IMR-90 (cell line): Measurements from ENCODE around the gene HOXA3. TPM values are rescaled to one million over a fixed set of nuclear protein-coding genes. Genes with fewer than 3 reads are reported as not detected.
A peak's percentile ranks its signal among the peaks of the same experiment; 100 is the strongest.

Experiments used
- ATAC-seq: fragments of 200-7000 bp; cut with Tn5 transposase; 2 replicates; pipeline ENCODE4 v1.9.1; 2020; ENCODE audit warnings: low read depth, mild to moderate bottlenecking, moderate library complexity
- BruUV-seq: library from RNA; stranded (reverse); fragments of 400-500 nt; replicated peaks from 2 replicates; lab custom pipeline; 2021; lab: Mats Ljungman, UMichigan
- CTCF ChIA-PET: fragments of 300-600 bp; formaldehyde crosslinking; extraction: SDS; loops from one replicate; lab custom pipeline; 2021; ENCODE audit warnings: antibody characterized with exemption; lab: Yijun Ruan, JAX
- POLR2A ChIA-PET: fragments of 300-600 bp; sonication (Branson Sonifier 250); formaldehyde crosslinking; loops from one replicate; lab custom pipeline; 2022; ENCODE audit warnings: antibody characterized with exemption; ENCODE audit not compliant: unreplicated experiment; lab: Charles Lee
- DNase-seq: peaks from one replicate; pipeline ENCODE4 v3.0.0; 2013
- H2AFZ ChIP-seq: replicated peaks from 2 replicates; pipeline ENCODE3; 2013; ENCODE audit warnings: low read length, mild to moderate bottlenecking; ENCODE audit not compliant: poor library complexity
- H2AK5ac ChIP-seq: 2 replicates; pipeline ENCODE4 v1.6.1; 2013; ENCODE audit warnings: low read depth, low read length, inconsistent platforms
- H2AK9ac ChIP-seq: replicated peaks from 2 replicates; pipeline ENCODE3; 2013; ENCODE audit warnings: mild to moderate bottlenecking, low read depth, low read length, moderate library complexity; ENCODE audit not compliant: poor library complexity
- H2BK120ac ChIP-seq: 2 replicates; pipeline ENCODE4 v1.6.1; 2013; ENCODE audit warnings: low read depth, low read length, inconsistent platforms
- H2BK15ac ChIP-seq: 3 replicates; pipeline ENCODE4 v1.6.1; 2013; ENCODE audit warnings: low read depth, low read length, inconsistent platforms
- H2BK20ac ChIP-seq: 2 replicates; pipeline ENCODE4 v1.6.1; 2013; ENCODE audit warnings: low read depth, mild to moderate bottlenecking, inconsistent platforms, low read length, moderate library complexity
- H2BK5ac ChIP-seq: 2 replicates; pipeline ENCODE4 v1.6.1; 2013; ENCODE audit warnings: mild to moderate bottlenecking, low read depth, low read length, inconsistent platforms; ENCODE audit not compliant: poor library complexity, severe bottlenecking
- H3K14ac ChIP-seq: replicated peaks from 2 replicates; pipeline ENCODE4 v1.6.1; 2013; ENCODE audit warnings: low read depth, low read length, inconsistent platforms
- H3K18ac ChIP-seq: 2 replicates; pipeline ENCODE4 v1.6.1; 2013; ENCODE audit warnings: low read depth, low read length, control low read depth
- H3K23ac ChIP-seq: 2 replicates; pipeline ENCODE4 v1.6.1; 2013; ENCODE audit warnings: low read depth, low read length, inconsistent platforms
- H3K27ac ChIP-seq: 2 replicates; pipeline ENCODE4 v1.5.1; 2013; ENCODE audit warnings: mild to moderate bottlenecking, control low read depth, low read length; ENCODE audit not compliant: insufficient read depth
- H3K27me3 ChIP-seq: 2 replicates; pipeline ENCODE4 v1.6.1; 2013; ENCODE audit warnings: low read length; ENCODE audit not compliant: control insufficient read depth, insufficient read depth
- H3K36me3 ChIP-seq: 2 replicates; pipeline ENCODE4 v1.6.1; 2013; ENCODE audit warnings: low read length, mixed read lengths; ENCODE audit not compliant: control insufficient read depth, insufficient read depth
- H3K4ac ChIP-seq: 2 replicates; pipeline ENCODE4 v1.6.1; 2013; ENCODE audit warnings: low read depth, low read length, inconsistent platforms
- H3K4me1 ChIP-seq: 2 replicates; pipeline ENCODE4 v1.6.1; 2013; ENCODE audit warnings: low read length, mixed read lengths; ENCODE audit not compliant: control insufficient read depth, insufficient read depth
- H3K4me2 ChIP-seq: 2 replicates; pipeline ENCODE4 v1.6.1; 2013; ENCODE audit warnings: low read depth, mild to moderate bottlenecking, control low read depth, low read length, moderate library complexity
- H3K4me3 ChIP-seq: 2 replicates; pipeline ENCODE4 v1.5.1; 2013; ENCODE audit warnings: low read depth, mild to moderate bottlenecking, control low read depth, low read length, moderate library complexity; ENCODE audit not compliant: insufficient read depth
- H3K56ac ChIP-seq: 2 replicates; pipeline ENCODE4 v1.6.1; 2013; ENCODE audit warnings: low read length, inconsistent platforms; ENCODE audit not compliant: insufficient read depth; ENCODE audit errors: extremely low read depth
- H3K79me1 ChIP-seq, 2 experiments: 2 replicates each; pipeline ENCODE4 v1.6.1; 2013; ENCODE audit warnings: low read length in 2 of 2, inconsistent platforms in 1 of 2, low read depth in 1 of 2
- H3K9ac ChIP-seq: 2 replicates; pipeline ENCODE4 v1.6.1; 2013; ENCODE audit warnings: low read depth, low read length, control low read depth
- H3K9me1 ChIP-seq: 2 replicates; pipeline ENCODE4 v1.6.1; 2013; ENCODE audit warnings: low read length, inconsistent platforms; ENCODE audit not compliant: insufficient read depth
- H3K9me3 ChIP-seq: 2 replicates; pipeline ENCODE4 v1.6.1; 2013; ENCODE audit warnings: low read length; ENCODE audit not compliant: control insufficient read depth, insufficient read depth
- H4K20me1 ChIP-seq: 2 replicates; pipeline ENCODE4 v1.6.1; 2013; ENCODE audit warnings: low read length, inconsistent platforms; ENCODE audit not compliant: insufficient read depth
- H4K5ac ChIP-seq: 2 replicates; pipeline ENCODE4 v1.6.1; 2013; ENCODE audit warnings: mild to moderate bottlenecking, low read depth, low read length, control low read depth
- H4K8ac ChIP-seq, 2 experiments: 2 replicates each; pipeline ENCODE4 v1.6.1; 2013; ENCODE audit warnings: low read depth in 2 of 2, low read length in 2 of 2, control low read depth in 1 of 2, inconsistent platforms in 1 of 2
- H4K91ac ChIP-seq: 2 replicates; pipeline ENCODE4 v1.6.1; 2013; ENCODE audit warnings: low read depth, low read length, inconsistent platforms; ENCODE audit not compliant: insufficient read depth
- BHLHE40 ChIP-seq: fragments of 150-350 bp; IDR thresholded peaks from 2 replicates; pipeline ENCODE4 v1.6.1; 2016; ENCODE audit warnings: mild to moderate bottlenecking, low read depth, low read length
- FOS ChIP-seq: fragments of 150-350 bp; IDR thresholded peaks from 2 replicates; pipeline ENCODE4 v1.6.1; 2016; ENCODE audit warnings: low read depth, low read length
- MAZ ChIP-seq: IDR thresholded peaks from 2 replicates; pipeline ENCODE4 v1.6.1; 2012; ENCODE audit warnings: low read depth, mild to moderate bottlenecking, low read length, improper control_type of control experiment, moderate library complexity, borderline replicate concordance
- NFE2L2 ChIP-seq: fragments of 150-350 bp; IDR thresholded peaks from 2 replicates; pipeline ENCODE4 v1.6.1; 2016; ENCODE audit warnings: low read depth, mild to moderate bottlenecking, low read length
- POLR2A ChIP-seq: IDR thresholded peaks from 2 replicates; pipeline ENCODE4 v1.6.1; 2012; ENCODE audit warnings: mild to moderate bottlenecking, low read depth, low read length
- RCOR1 ChIP-seq: IDR thresholded peaks from 2 replicates; pipeline ENCODE4 v1.6.1; 2012; ENCODE audit warnings: mild to moderate bottlenecking, low read length, improper control_type of control experiment; ENCODE audit not compliant: insufficient replicate concordance
- USF2 ChIP-seq: fragments of 150-350 bp; IDR thresholded peaks from 2 replicates; pipeline ENCODE4 v1.6.1; 2017; ENCODE audit warnings: mild to moderate bottlenecking, antibody characterized with exemption, low read length, low read depth
- WGBS, 2 experiments: methylation state at CpG; one replicate each; pipeline versions ENCODE4 v1.1.5 to v1.1.7; 2013; ENCODE audit warnings: missing lambda C conversion rate in 2 of 2; ENCODE audit not compliant: insufficient read length in 1 of 2; ENCODE audit errors: extremely low coverage in 2 of 2; 5-methylcytosine and 5-hydroxymethylcytosine counted together
- dilution Hi-C: fragments of 300-500 bp; cut with HindIII; formaldehyde crosslinking; loops from one replicate; pipeline ENCODE4 v1.14.3; 2018; ENCODE audit warnings: low sequenced_read_pairs; ENCODE audit not compliant: unreplicated experiment
- in situ Hi-C: fragments of 300-500 bp; cut with MboI; formaldehyde crosslinking; loops from 3 replicates; pipeline ENCODE4 v1.14.3; 2019; ENCODE audit warnings: low sequenced_read_pairs, inconsistent platforms, mixed read lengths
- intact Hi-C: fragments of 100-400 bp; cut with micrococcal nuclease; formaldehyde crosslinking; loops from 2 replicates; pipeline ENCODE4 v1.10.0; 2022
- polyA plus RNA-seq, 3 experiments: library from polyadenylated mRNA; depleted of rRNA; stranded (reverse); fragments of >200 nt; gene quantifications; 2 replicates each; pipeline ENCODE4 v1.2.3, GENCODE V29; 2012; ENCODE audit warnings: low replicate concordance in 1 of 3
- total RNA-seq: library from RNA; depleted of rRNA; stranded (reverse); fragments of >200 nt; gene quantifications from 2 replicates; pipeline ENCODE4 v1.2.3, GENCODE V29; 2012

HOXA3 gene
- total and polyA plus RNA-seq, 2 of the 4 experiments (the other 2 are of a cell fraction): 0.90 to 5.4 TPM

- Histone ChIP-seq H2AK9ac (peak overlapping the region; percentile 79), H3K23ac (peak overlapping the region; percentile 98), H3K56ac (0 out of 2 replicates have a peak overlapping the region, but pooled peaks have one; percentile 50), H3K14ac (peak overlapping the region; percentile 80), H3K18ac (peak overlapping the region; percentile 45; the same call in 1 of the 2 replicates), H3K9ac (peak overlapping the region; percentile 95), H3K79me1 (peaks cover 0 to 37% of the 10 kb centered on the region in 2 experiments; a peak in 2 of 4 replicates), H2BK20ac (peak overlapping the region; percentile 68), H4K5ac (peak overlapping the region; percentile 36; the same call in 1 of the 2 replicates), H3K4me1 (peaks cover 32% of the 10 kb centered on the region), H2BK5ac (peak overlapping the region; percentile 95), H3K4ac (peak overlapping the region; percentile 92), H4K91ac (peak overlapping the region; percentile 68), H2AFZ (peak overlapping the region; percentile 81), H3K36me3 (peaks cover 9% of the 10 kb centered on the region; the same call in 1 of the 2 replicates), H3K4me2 (peak overlapping the region; percentile 98), H3K4me3 (peak overlapping the region; percentile 13; the same call in 1 of the 2 replicates), H2BK120ac (peak overlapping the region; percentile 67), H3K27ac (peak overlapping the region; percentile 98), H3K27me3 (no peaks in the 10 kb centered on the region), H4K8ac (peak overlapping the region; percentile 47 to 60; a peak in 3 of 4 replicates), H3K9me1 (peaks cover 13% of the 10 kb centered on the region; the same call in 1 of the 2 replicates), H4K20me1 (peaks cover 16% of the 10 kb centered on the region), H2BK15ac (peak overlapping the region; percentile 15; the same call in 1 of the 3 replicates), H2AK5ac (peak overlapping the region; percentile 62; the same call in 1 of the 2 replicates), H3K9me3 (no peaks in the 10 kb centered on the region)
- ChIA-PET CTCF (interaction anchor here (0.8 to 1.4 kb wide), 4 partner anchors 12 to 411 kb away, joined by 3 to 9 read pairs (median 4); no protein-coding TSS in a partner anchor), POLR2A (interaction anchor here (0.6 to 1.1 kb wide), 3 partner anchors 9 to 14 kb away, joined by 3 to 10 read pairs (median 3); no protein-coding TSS in a partner anchor)
- peak; percentile 95 for TF ChIP-seq USF2
- 0 out of 2 replicates have a peak, but pooled peaks have one; percentile 6 for TF ChIP-seq NFE2L2
- peak; percentile 40; the same call in 1 of the 2 replicates for TF ChIP-seq MAZ
- peak; percentile 85 for TF ChIP-seq BHLHE40
- TF ChIP-seq RCOR1: no peak
- peak; percentile 39; the same call in 1 of the 2 replicates for TF ChIP-seq FOS
- no peak for TF ChIP-seq POLR2A
- BruUV-seq: no TSS peak
- 8% methylated on average over 26 of the region's 66 CpGs; no CpG with 5 or more reads in 1 of the 2 experiments for WGBS, 2 experiments
- in situ Hi-C loops (no loop called here), intact Hi-C loops (no loop called here), dilution Hi-C loops (no loop called here)
- DNase-seq: peak; percentile 92
- peak; percentile 13 for ATAC-seq
These were observed 42.0 kb downstream of the HOXA3 start for GRCh38 chr7:27110186-27111031.
